K562 (cell line): ENCODE measurements around the gene RAB43. TPM values are rescaled to one million over a fixed set of nuclear protein-coding genes. Genes with fewer than 3 reads are reported as not detected.

Source experiments
- CHD4 ChIP-seq: fragments of 200-600 bp; sonication (generic); IDR thresholded peaks from 3 replicates; pipeline ENCODE4 v1.6.1; 2012; ENCODE audit warnings: low read depth, mild to moderate bottlenecking, mixed read lengths, low read length, inconsistent platforms; ENCODE audit not compliant: insufficient read depth, insufficient replicate concordance, poor library complexity, severe bottlenecking
- FOXO4 ChIP-seq: fragments of 450-650 bp; formaldehyde crosslinking; IDR thresholded peaks from 2 replicates; pipeline ENCODE4 v1.4.0; 2020; ENCODE audit warnings: mild to moderate bottlenecking, moderate library complexity
- GATAD2B ChIP-seq: fragments of 450-650 bp; IDR thresholded peaks from 2 replicates; pipeline ENCODE4 v1.6.1; 2017; ENCODE audit warnings: mild to moderate bottlenecking, borderline replicate concordance
- MBD1 ChIP-seq: fragments of 250-450 bp; sonication (Bioruptor Pico); IDR thresholded peaks from 2 replicates; pipeline ENCODE4 v1.8.0; 2022; ENCODE audit warnings: inconsistent platforms
- NCOA1 ChIP-seq: fragments of 450-650 bp; IDR thresholded peaks from 2 replicates; pipeline ENCODE4 v1.6.1; 2016; ENCODE audit warnings: low read depth
- NCOA2 ChIP-seq, 2 experiments: fragments of 450-650 bp; IDR thresholded peaks; 2 replicates each; pipeline ENCODE4 v1.6.1; 2018; ENCODE audit warnings: mild to moderate bottlenecking in 2 of 2, moderate library complexity in 1 of 2; ENCODE audit not compliant: partially characterized antibody in 2 of 2
- PHTF2 ChIP-seq: fragments of 250-450 bp; sonication (Bioruptor Pico); IDR thresholded peaks from 2 replicates; pipeline ENCODE4 v1.5.0; 2021; ENCODE audit warnings: mild to moderate bottlenecking
- SAP30 ChIP-seq: fragments of 200-600 bp; sonication (generic); IDR thresholded peaks from 2 replicates; pipeline ENCODE4 v1.6.1; 2012; ENCODE audit warnings: borderline replicate concordance, low read depth, mild to moderate bottlenecking, moderate library complexity, low read length, control low read depth, inconsistent platforms; ENCODE audit not compliant: insufficient read depth, poor library complexity, severe bottlenecking
- SMARCA4 ChIP-seq: fragments of 450-650 bp; IDR thresholded peaks from 2 replicates; pipeline ENCODE4 v1.6.1; 2016
- SREBF1 ChIP-seq: fragments of 150-350 bp; IDR thresholded peaks from 2 replicates; pipeline ENCODE4 v1.6.1; 2014; ENCODE audit warnings: antibody characterized with exemption, low read depth, low read length, borderline replicate concordance
- SRSF3 ChIP-seq: fragments of 200-400 bp; formaldehyde crosslinking; IDR thresholded peaks from 2 replicates; pipeline ENCODE4 v1.6.1; 2016; ENCODE audit warnings: mild to moderate bottlenecking, low read length, moderate library complexity; ENCODE audit not compliant: insufficient read depth
- TAF15 ChIP-seq: fragments of 200-400 bp; formaldehyde crosslinking; IDR thresholded peaks from 2 replicates; pipeline ENCODE4 v1.6.1; 2017; ENCODE audit warnings: mild to moderate bottlenecking, low read depth, low read length, moderate library complexity
- TAF7 ChIP-seq: fragments of 450-650 bp; IDR thresholded peaks from 2 replicates; pipeline ENCODE4 v1.6.1; 2016; ENCODE audit warnings: missing genetic modification characterization, missing compliant biosample characterization
- TCF7 ChIP-seq: sonication (generic); IDR thresholded peaks from 2 replicates; pipeline ENCODE4 v1.6.1; 2016; ENCODE audit warnings: antibody characterized with exemption, borderline replicate concordance
- TGIF2 ChIP-seq: sonication (generic); formaldehyde crosslinking; IDR thresholded peaks from 2 replicates; pipeline ENCODE4 v1.8.1; 2022; ENCODE audit warnings: mild to moderate bottlenecking, missing genetic modification reagents, moderate library complexity
- ZBTB26 ChIP-seq: fragments of 450-650 bp; formaldehyde crosslinking; IDR thresholded peaks from 2 replicates; pipeline ENCODE4 v1.4.0; 2022; ENCODE audit warnings: missing genetic modification characterization
- ZNF124 ChIP-seq: sonication (generic); formaldehyde crosslinking; IDR thresholded peaks from 2 replicates; pipeline ENCODE4 v1.8.1; 2022; ENCODE audit warnings: missing genetic modification reagents
- ZNF263 ChIP-seq: sonication (generic); formaldehyde crosslinking; IDR thresholded peaks from 2 replicates; pipeline ENCODE4 v1.8.0; 2022; ENCODE audit warnings: mild to moderate bottlenecking, missing genetic modification reagents, borderline replicate concordance
- ZNF3 ChIP-seq: fragments of 250-450 bp; sonication (Bioruptor Pico); IDR thresholded peaks from 2 replicates; pipeline ENCODE4 v1.5.0; 2021; ENCODE audit warnings: mild to moderate bottlenecking, moderate library complexity
- ZNF584 ChIP-seq: fragments of 200-800 bp; sonication (Bioruptor generic); IDR thresholded peaks from 2 replicates; pipeline ENCODE4 v1.6.1; 2016; ENCODE audit warnings: low read depth, mild to moderate bottlenecking, missing genetic modification characterization, missing compliant biosample characterization
- polyA plus RNA-seq, 8 experiments: library from polyadenylated mRNA; depleted of rRNA in 4 of 8; stranded (reverse) in 5 of 8; unstranded in 3 of 8; fragments of >200 nt; fragmentation: Nextera tagmentation in 2 of 8; fragmentation: Illumina TruSeq in 1 of 8; extraction: Ambion mirVana in 2 of 8; extraction: Trizol in 1 of 8; gene quantifications; 2 replicates each; pipeline versions ENCODE4 v1.2.1 to v1.2.3, GENCODE V29; 2011 to 2014; ENCODE audit warnings: inconsistent platforms in 1 of 8, missing spikeins in 1 of 8
- total RNA-seq, 7 experiments: library from RNA; depleted of rRNA in 6 of 7; stranded (reverse); fragments of >200 nt in 6 of 7; fragmentation: Illumina TruSeq in 2 of 7; extraction: Trizol in 2 of 7; gene quantifications; 2 replicates each; pipeline versions ENCODE4 v1.2.1 to v1.2.3, GENCODE V29; 2011 to 2021; ENCODE audit warnings: low replicate concordance in 1 of 7
- TF ChIP-seq, protein P1 (sequence below): fragments of 250-450 bp; sonication (Bioruptor Pico); IDR thresholded peaks from 2 replicates; pipeline ENCODE4 v1.8.0; 2022; ENCODE audit warnings: moderate library complexity, mild to moderate bottlenecking, inconsistent platforms

RAB43 gene
- total and polyA plus RNA-seq, 9 of the 15 experiments (the other 6 are each of a cell fraction or from before 2014, with no cell fraction given): 0.04 to 6.8 (median 1.7) TPM; not detected in 2

DNA sequence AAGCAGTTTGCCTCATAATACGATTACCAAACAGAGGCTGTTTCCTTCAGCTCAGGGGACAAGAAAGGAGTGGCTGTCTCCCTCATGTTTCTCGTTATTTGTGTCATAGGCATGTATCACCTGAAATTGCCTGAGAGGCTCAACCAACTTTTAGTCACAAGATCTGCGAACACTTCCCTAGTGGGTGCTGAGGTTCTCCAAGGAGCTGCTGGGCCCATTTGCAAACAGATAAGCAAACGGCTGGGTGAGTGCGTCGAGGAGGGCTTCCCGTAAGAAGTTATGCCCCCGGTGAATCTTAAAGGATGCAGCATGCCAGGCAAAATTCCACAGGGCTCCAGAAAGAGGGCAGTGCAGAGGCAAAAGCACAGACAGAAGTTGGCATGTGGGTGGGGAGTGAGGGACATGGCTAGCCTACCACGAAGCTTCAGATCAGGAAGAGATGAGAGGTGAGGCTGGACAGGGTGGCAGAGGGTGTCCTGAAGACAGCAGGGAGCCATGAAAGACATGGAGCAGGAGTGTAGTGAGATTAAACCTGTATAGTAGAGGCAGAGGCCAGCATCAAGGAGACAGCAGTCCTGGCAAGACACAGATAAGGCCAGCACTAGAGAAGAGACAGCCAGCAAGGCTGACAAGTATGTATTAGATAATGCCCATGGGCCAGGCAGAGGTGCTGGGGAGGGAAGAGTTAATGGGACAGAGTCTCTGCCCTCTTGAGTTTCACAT, 65.0 kb downstream of the RAB43 start (continued):
- TF ChIP-seq ZBTB26 (CRISPR knock-in tag) (no peak), NCOA1 (peak; percentile 33; the same call in 1 of the 2 replicates), TCF7 (no peak), SAP30 (no peak), FOXO4 (no peak), TGIF2 (CRISPR knock-in tag) (no peak), ZNF124 (no peak), TAF15 (no peak), TAF7 (tag) (no peak), ZNF3 (CRISPR knock-in tag) (no peak), SREBF1 (no peak), SRSF3 (no peak), PHTF2 (CRISPR knock-in tag) (no peak), GATAD2B (no peak), ZNF584 (CRISPR knock-in tag) (no peak), CHD4 (no peak), SMARCA4 (peak; percentile 37; the same call in 1 of the 2 replicates), ZNF263 (no peak), NCOA2 (IDR thresholded peaks at IDR 0.05; ENCODE audit: partially characterized antibody in 2 of 2) (no peak), MBD1 (CRISPR knock-in tag) (no peak)
- TF ChIP-seq, protein P1, sequence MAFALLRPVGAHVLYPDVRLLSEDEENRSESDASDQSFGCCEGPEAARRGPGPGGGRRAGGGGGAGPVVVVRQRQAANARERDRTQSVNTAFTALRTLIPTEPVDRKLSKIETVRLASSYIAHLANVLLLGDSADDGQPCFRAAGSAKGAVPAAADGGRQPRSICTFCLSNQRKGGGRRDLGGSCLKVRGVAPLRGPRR: no peak
